Liver (tissue), 3 donors: ENCODE results near the gene GLDN.

Source experiments
- NR2F2 ChIP-seq: IDR thresholded peaks from 2 replicates; pipeline ENCODE4 v1.6.1; 2016; ENCODE audit warnings: antibody characterized with exemption
- RAD21 ChIP-seq, 2 donors: IDR thresholded peaks; 2 replicates each; pipeline ENCODE4 v1.6.1; 2016; ENCODE audit warnings: antibody characterized with exemption in 2 of 2, mild to moderate bottlenecking in 2 of 2
- YY1 ChIP-seq: IDR thresholded peaks from 2 replicates; pipeline ENCODE4 v1.6.1; 2016; ENCODE audit warnings: antibody characterized with exemption, mild to moderate bottlenecking
- TF ChIP-seq, protein P1 (sequence below): fragments of 150-350 bp; IDR thresholded peaks from 2 replicates; pipeline ENCODE4 v1.5.1; 2017; ENCODE audit warnings: improper control_type of control experiment, low read depth, low read length; ENCODE audit not compliant: missing input control
- donor health status: healthy.
- donor health status: healthy.

- TF ChIP-seq YY1 (no peak), NR2F2 (no peak), RAD21 (IDR thresholded peaks at IDR 0.05) (no peak)
- TF ChIP-seq, protein P1, sequence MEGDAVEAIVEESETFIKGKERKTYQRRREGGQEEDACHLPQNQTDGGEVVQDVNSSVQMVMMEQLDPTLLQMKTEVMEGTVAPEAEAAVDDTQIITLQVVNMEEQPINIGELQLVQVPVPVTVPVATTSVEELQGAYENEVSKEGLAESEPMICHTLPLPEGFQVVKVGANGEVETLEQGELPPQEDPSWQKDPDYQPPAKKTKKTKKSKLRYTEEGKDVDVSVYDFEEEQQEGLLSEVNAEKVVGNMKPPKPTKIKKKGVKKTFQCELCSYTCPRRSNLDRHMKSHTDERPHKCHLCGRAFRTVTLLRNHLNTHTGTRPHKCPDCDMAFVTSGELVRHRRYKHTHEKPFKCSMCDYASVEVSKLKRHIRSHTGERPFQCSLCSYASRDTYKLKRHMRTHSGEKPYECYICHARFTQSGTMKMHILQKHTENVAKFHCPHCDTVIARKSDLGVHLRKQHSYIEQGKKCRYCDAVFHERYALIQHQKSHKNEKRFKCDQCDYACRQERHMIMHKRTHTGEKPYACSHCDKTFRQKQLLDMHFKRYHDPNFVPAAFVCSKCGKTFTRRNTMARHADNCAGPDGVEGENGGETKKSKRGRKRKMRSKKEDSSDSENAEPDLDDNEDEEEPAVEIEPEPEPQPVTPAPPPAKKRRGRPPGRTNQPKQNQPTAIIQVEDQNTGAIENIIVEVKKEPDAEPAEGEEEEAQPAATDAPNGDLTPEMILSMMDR = no peak
Observed at GRCh38 chr15:51448622-51449399, 107.4 kb downstream of the GLDN start.
